ENCODE results near the gene AHRR. TPM values are rescaled to one million over a fixed set of nuclear protein-coding genes. Genes with fewer than 3 reads are reported as not detected.

AHRR gene
- total RNA-seq, 1 experiment from 2014 or later: 2.2 TPM

DNA sequence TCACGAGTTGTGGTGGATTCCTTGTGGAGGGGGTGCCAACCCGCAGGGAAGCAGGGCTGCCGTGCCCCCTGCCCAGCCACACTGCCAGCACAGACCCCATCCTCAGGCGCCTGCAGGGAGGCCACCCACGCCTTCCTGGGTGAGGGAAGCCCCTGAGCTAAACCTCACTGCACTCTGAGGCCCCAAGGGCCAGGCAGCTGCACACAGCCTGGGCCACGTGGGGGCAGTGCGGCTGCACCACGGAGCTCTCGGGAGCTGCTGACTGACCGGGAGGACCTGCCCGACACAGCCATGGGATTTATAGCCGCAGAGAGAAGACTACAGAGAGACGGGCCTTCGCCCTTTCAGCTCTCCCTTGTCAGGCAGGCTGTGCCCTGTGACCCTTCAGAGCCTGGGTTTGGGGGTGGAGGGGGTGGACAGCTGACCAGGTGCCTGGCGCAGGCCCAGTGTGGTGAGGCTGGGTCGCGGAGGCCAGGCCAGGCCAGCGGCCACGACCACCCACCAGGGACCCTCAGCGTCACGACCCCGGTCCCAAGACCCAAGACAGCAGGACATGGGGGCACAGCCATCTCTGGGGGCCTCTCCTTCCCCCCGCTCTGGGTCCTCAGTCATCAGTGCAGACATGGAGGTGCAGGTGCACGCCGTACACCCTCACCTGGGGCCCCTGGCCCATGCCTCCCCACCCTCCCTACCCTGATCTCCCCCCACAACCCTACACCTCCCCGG, 4.3 kb upstream of the AHRR start:
- Histone ChIP-seq H3K23ac (ENCODE audit: insufficient read length, low read depth, low read length) (no peak overlapping the region), H2AK5ac (ENCODE audit: insufficient read length, low read length) (no peak overlapping the region), H3K56ac (ENCODE audit: insufficient read length, low read depth, low read length) (no peak overlapping the region), H3K9me3 (ENCODE audit: control insufficient read depth, low read depth, low read length) (no peaks in the 10 kb centered on the region), H4K5ac (ENCODE audit: insufficient read length, low read depth, low read length) (no peak overlapping the region), H2AFZ (ENCODE audit: low read length) (no peak overlapping the region), H2BK12ac (ENCODE audit: insufficient read length, low read depth, low read length) (no peak overlapping the region), H3K79me2 (ENCODE audit: insufficient read depth, low read length) (no peaks in the 10 kb centered on the region), H3K23me2 (ENCODE audit: insufficient read length, low read depth, low read length, poor library complexity, severe bottlenecking) (peaks cover 10% of the 10 kb centered on the region), H4K8ac (replicated peaks; ENCODE audit: insufficient read length, low read depth, low read length) (no peak overlapping the region), H2BK5ac (ENCODE audit: insufficient read length, low read length) (no peak overlapping the region), H2BK15ac (ENCODE audit: low read depth, low read length) (no peak overlapping the region), H3K4me2 (ENCODE audit: insufficient read depth, insufficient read length, low read length) (no peak overlapping the region), H2BK120ac (ENCODE audit: low read depth, low read length, poor library complexity, severe bottlenecking) (no peak overlapping the region), H4K91ac (ENCODE audit: insufficient read length, low read depth, low read length) (no peak overlapping the region), H4K20me1 (ENCODE audit: control insufficient read depth, insufficient read depth, insufficient read length) (no peaks in the 10 kb centered on the region), H3K9ac (ENCODE audit: extremely low read depth, insufficient read length, low read length) (no peak overlapping the region), H3K79me1 (ENCODE audit: insufficient read depth, low read depth, low read length, poor library complexity, severe bottlenecking) (no peaks in the 10 kb centered on the region), H3T11ph (ENCODE audit: low read length) (no peak overlapping the region), H3K27me3 (ENCODE audit: insufficient read depth, low read length) (peaks cover 23% of the 10 kb centered on the region; the same call in 1 of the 2 replicates), H3K14ac (ENCODE audit: insufficient read depth, low read length) (no peak overlapping the region), H3K18ac (ENCODE audit: insufficient read length, low read depth, low read length) (no peak overlapping the region), H3K27ac (ENCODE audit: insufficient read length, low read depth, low read length) (no peak overlapping the region), H2BK20ac (ENCODE audit: low read depth, low read length, poor library complexity, severe bottlenecking) (no peak overlapping the region), H3K4ac (ENCODE audit: low read depth, low read length) (no peak overlapping the region), H3K4me1 (ENCODE audit: insufficient read depth, low read length) (no peaks in the 10 kb centered on the region)
- Mint-ChIP-seq H3K27me3 (ENCODE audit: low read depth) (peaks cover 35% of the 10 kb centered on the region), H3K27ac (no peak overlapping the region), H3K4me3 (no peak overlapping the region), H3K9me3 (peaks cover 0 to 2% of the 10 kb centered on the region in 2 experiments; a peak in 1 of 5 replicates), H3K36me3 (ENCODE audit: insufficient read depth in 1 of 3, low read depth in 3 of 3) (peaks cover 2 to 19% (median 13%) of the 10 kb centered on the region in 3 experiments; a peak in 6 of 7 replicates), H3K4me1 (peaks cover 6 to 9% of the 10 kb centered on the region in 2 experiments)
- TF ChIP-seq CTCF (conservative IDR thresholded peaks at IDR 0.05): peak; percentile 87
- DNase-seq: peak; percentile 88
- no CpG with 5 or more reads among the region's 26 CpGs for WGBS (ENCODE audit: extremely low coverage, insufficient read length, low lambda C conversion rate)
